Prostate gland (tissue), 2 donors: ENCODE results near the gene GTF2H3. TPM values are rescaled to one million over a fixed set of nuclear protein-coding genes. Genes with fewer than 3 reads are reported as not detected.

Source experiments
- DNase-seq: peaks from one replicate; pipeline ENCODE4 v3.0.0-alpha.2; 2019; ENCODE audit warnings: low spot score
- H3K27ac ChIP-seq, 2 donors: fragments of 200-600 bp; sonication (generic); 2 replicates each; pipeline ENCODE4 v1.5.1; 2017 to 2019
- H3K27me3 ChIP-seq: fragments of 200-600 bp; sonication (generic); replicated peaks from 2 replicates; pipeline ENCODE4 v1.5.1; 2019; ENCODE audit not compliant: insufficient read depth
- H3K36me3 ChIP-seq, 2 donors: fragments of 200-600 bp; sonication (generic); 1 replicate in 1 of 2; 2 replicates in 1 of 2; pipeline versions ENCODE4 v1.5.1 to v1.8.1; 2017 to 2019
- H3K4me1 ChIP-seq: fragments of 200-600 bp; sonication (generic); replicated peaks from 2 replicates; pipeline ENCODE4 v1.5.1; 2019
- H3K4me3 ChIP-seq, 2 donors: fragments of 200-600 bp; sonication (generic); 2 replicates each; pipeline ENCODE4 v1.5.1; 2017 to 2019
- H3K9me3 ChIP-seq: fragments of 200-600 bp; sonication (generic); 2 replicates; pipeline ENCODE4 v1.5.1; 2017
- POLR2A ChIP-seq: fragments of 450-650 bp; IDR thresholded peaks from one replicate; pipeline ENCODE4 v1.6.1; 2016; ENCODE audit warnings: antibody characterized with exemption, mild to moderate bottlenecking
- POLR2AphosphoS5 ChIP-seq: sonication (generic); formaldehyde crosslinking; IDR thresholded peaks from one replicate; pipeline ENCODE4 v1.6.1; 2017; ENCODE audit warnings: antibody characterized with exemption
- WGBS: methylation state at CpG from one replicate; pipeline ENCODE4 v1.1.5; 2018; 5-methylcytosine and 5-hydroxymethylcytosine counted together
- intact Hi-C: fragments of 100-400 bp; cut with DNase I; formaldehyde crosslinking; loops from one replicate; pipeline ENCODE4 v1.14.2; 2022
- total RNA-seq, 2 donors: library from RNA; depleted of rRNA; stranded (reverse); fragments of >200 nt; gene quantifications; one replicate each; pipeline ENCODE4 v1.1.0, GENCODE V29; 2016
- TF ChIP-seq, protein P1 (sequence below), 4 experiments: fragments of 200-600 bp in 2 of 4; fragments of 450-650 bp in 2 of 4; sonication (generic) in 2 of 4; IDR thresholded peaks; 1 replicate in 3 of 4; 2 replicates in 1 of 4; pipeline ENCODE4 v1.5.1; 2016 to 2019; ENCODE audit warnings: antibody characterized with exemption in 4 of 4, mild to moderate bottlenecking in 2 of 4, moderate library complexity in 2 of 4

The GTF2H3 gene
- 10 to 100 TPM; 28.0 to 50.1 TPM for total RNA-seq

DNA sequence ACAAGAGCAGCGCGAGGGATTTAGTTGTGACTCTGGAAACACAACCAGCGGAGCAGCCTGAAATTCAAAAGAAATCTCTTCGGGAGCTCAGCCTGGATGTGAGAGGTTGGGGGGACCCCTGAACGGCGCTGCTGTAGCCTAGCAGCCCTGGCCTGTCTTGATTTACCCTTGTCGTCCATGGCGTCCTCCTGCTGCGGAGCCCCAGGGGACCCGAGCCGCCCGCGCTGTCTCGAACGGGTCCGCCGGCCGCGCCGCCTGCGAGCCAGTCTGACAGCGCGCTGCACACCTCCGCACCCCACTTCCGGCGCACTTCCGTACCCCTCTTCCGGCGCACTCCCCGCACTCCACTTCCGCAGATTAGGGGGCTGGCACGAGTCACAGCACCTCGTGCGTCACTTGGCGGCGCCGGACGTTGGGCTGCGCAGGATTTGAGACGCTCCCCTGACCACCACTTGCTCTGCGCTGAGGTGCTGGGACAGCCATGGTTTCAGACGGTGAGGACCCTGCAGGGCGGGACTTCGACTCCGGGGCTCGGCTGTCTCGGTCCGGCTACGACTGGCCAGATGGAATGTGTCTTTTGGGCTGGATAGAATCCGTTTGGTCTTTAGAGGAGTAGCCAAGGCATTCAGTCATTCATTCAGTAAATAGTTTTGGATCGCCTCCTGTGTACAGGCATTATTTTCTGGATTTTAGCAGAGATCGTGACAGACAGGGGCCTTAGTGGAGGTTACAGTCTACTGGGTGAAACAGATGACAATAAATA is at the start of gene GTF2H3, which contains the start of gene EIF2B1:
TSS of gene GTF2H3 (plus strand) at position 451 of the 763 bp plus-strand sequence. CDS start at position 482, 31 bp downstream.
TSS of gene EIF2B1 (minus strand) at position 308 of the 763 bp plus-strand sequence. CDS start at position 179, 129 bp downstream.
- WGBS: under 1% methylated on average over 51 of the region's 52 CpGs

DNA sequence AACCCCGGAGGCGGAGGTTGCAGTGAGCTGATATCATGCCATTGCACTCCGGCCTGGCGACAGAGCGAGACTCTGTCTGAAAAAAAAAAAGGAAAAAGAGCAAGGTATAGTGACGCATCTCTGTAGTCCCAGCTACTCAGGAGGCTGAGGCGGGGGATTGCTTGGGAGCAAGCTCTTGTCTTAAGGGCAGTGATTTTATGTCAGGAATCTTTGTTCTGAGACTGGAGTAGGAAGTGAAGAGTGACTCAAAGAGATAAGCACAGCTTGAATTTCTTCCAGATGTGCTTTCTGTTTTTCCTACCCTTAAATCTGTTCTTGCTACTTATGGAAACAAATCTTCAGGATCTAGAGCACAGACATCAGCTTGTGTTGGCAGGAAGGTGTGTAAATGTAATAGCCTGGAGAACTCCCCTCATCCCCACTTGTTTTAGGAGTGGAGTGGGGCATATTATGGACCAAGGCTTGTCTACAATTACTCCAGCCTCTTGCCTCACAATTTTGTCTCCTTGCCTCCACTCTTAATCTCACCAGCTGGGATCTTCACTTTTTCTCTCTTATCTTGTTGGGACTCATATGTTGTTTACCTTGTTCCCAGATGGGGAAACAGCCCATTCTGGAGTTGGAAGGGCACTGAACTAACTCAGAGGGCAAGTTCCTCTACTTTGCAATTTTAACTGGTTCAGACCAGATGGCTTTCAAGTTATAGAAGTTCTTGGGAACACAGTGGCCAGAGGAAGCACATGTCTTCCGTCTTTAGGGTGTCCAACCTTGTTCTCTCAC is 41.7 kb upstream of the GTF2H3 start:
- H3K4me3 ChIP-seq: no peak overlapping the region
- intact Hi-C loops: no loop called here
- peaks cover 5 to 7% of the 10 kb centered on the region in 2 donors for H3K36me3 ChIP-seq
- TF ChIP-seq, protein P1, sequence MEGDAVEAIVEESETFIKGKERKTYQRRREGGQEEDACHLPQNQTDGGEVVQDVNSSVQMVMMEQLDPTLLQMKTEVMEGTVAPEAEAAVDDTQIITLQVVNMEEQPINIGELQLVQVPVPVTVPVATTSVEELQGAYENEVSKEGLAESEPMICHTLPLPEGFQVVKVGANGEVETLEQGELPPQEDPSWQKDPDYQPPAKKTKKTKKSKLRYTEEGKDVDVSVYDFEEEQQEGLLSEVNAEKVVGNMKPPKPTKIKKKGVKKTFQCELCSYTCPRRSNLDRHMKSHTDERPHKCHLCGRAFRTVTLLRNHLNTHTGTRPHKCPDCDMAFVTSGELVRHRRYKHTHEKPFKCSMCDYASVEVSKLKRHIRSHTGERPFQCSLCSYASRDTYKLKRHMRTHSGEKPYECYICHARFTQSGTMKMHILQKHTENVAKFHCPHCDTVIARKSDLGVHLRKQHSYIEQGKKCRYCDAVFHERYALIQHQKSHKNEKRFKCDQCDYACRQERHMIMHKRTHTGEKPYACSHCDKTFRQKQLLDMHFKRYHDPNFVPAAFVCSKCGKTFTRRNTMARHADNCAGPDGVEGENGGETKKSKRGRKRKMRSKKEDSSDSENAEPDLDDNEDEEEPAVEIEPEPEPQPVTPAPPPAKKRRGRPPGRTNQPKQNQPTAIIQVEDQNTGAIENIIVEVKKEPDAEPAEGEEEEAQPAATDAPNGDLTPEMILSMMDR (IDR thresholded peaks at IDR 0.05): no peak
- TF ChIP-seq POLR2AphosphoS5 (no peak), POLR2A (no peak)
- DNase-seq: no peak
- no peak overlapping the region for H3K27ac ChIP-seq
- 70% methylated on average over 8 of the region's 8 CpGs for WGBS
- H3K27me3 ChIP-seq: no peaks in the 10 kb centered on the region
- no peaks in the 10 kb centered on the region for H3K9me3 ChIP-seq
- H3K4me1 ChIP-seq: no peaks in the 10 kb centered on the region

More for the DNA sequence above, at the start of gene GTF2H3, which contains the start of gene EIF2B1:
- intact Hi-C loops: no loop called here
- peak within 1 kb of the TSS; percentile 67 to 70 for H3K27ac ChIP-seq
- DNase-seq: peak; percentile 94
- H3K36me3 ChIP-seq: no peaks in the 10 kb centered on the region
- TF ChIP-seq POLR2AphosphoS5 (peak; percentile 100), POLR2A (peak; percentile 38)
- TF ChIP-seq, protein P1 (IDR thresholded peaks at IDR 0.05): peak in 1 of 4 experiments; percentile 21
- peaks cover 4% of the 10 kb centered on the region for H3K4me1 ChIP-seq
- peak within 1 kb of the TSS; percentile 65 to 90 for H3K4me3 ChIP-seq
- H3K9me3 ChIP-seq: no peaks in the 10 kb centered on the region
- no peaks in the 10 kb centered on the region for H3K27me3 ChIP-seq

DNA sequence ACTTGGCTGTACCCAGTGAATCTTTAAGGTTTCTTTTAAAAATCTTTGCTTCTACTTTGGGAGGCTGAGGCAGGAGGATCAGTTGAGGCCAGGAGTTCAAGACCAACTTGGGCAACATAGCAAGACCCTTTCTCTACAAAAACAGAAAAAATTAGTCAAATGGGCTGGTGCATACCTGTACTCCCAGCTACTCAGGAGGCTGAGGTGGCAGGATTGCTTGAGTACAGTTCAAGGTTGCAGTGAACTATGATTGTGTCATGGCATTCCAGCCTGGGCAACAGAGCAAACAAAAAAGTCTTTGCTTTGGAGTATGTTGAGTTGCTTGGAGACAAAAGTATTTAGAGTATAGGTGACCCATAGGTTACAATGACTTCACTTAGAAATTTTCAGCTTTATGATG is 37.9 kb upstream of the GTF2H3 start:
- Histone ChIP-seq H3K36me3 (peaks cover 0 to 3% of the 10 kb centered on the region in 2 donors), H3K4me1 (no peaks in the 10 kb centered on the region), H3K4me3 (no peak overlapping the region), H3K27me3 (no peaks in the 10 kb centered on the region), H3K9me3 (no peaks in the 10 kb centered on the region), H3K27ac (no peak overlapping the region)
- intact Hi-C loops: no loop called here
- DNase-seq: no peak
- TF ChIP-seq POLR2AphosphoS5 (no peak), POLR2A (no peak)
- TF ChIP-seq, protein P1 (IDR thresholded peaks at IDR 0.05): no peak

DNA sequence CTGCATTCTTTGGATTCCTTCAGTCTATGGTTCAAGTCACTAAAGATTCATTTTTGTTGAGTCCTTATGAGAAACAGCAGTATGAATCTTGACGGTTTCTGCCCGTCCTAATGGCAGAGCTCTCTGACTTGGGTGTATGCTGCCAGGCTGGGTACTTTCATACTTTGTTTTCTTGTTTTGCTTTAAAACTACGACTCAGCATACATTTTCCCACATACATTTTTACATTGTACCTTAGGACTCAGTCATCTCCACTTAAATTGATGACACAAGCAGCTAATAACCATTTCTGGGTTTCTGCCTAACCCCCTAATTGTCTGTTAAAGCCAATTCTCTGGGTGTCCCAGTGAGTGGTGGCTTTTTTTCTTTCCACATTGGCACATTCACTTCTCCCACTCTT is 36.5 kb upstream of the GTF2H3 start:
- DNase-seq: no peak
- H3K9me3 ChIP-seq: no peaks in the 10 kb centered on the region
- H3K27me3 ChIP-seq: no peaks in the 10 kb centered on the region
- intact Hi-C loops: no loop called here
- H3K4me1 ChIP-seq: no peaks in the 10 kb centered on the region
- H3K4me3 ChIP-seq: no peak overlapping the region
- H3K36me3 ChIP-seq: peaks cover 0 to 3% of the 10 kb centered on the region in 2 donors
- WGBS: 88% methylated on average over 3 of the region's 3 CpGs
- TF ChIP-seq, protein P1 (IDR thresholded peaks at IDR 0.05): no peak
- TF ChIP-seq POLR2AphosphoS5 (no peak), POLR2A (no peak)
- no peak overlapping the region for H3K27ac ChIP-seq
